Measurements from ENCODE around the gene GALNTL6. TPM values are rescaled to one million over a fixed set of nuclear protein-coding genes. Genes with fewer than 3 reads are reported as not detected.
"Not testable (repeated sequence)": the region's sequence is repeated elsewhere in the genome, so short reads cannot be mapped to it uniquely, and the experiment has no call there.

The GALNTL6 gene
- total RNA-seq, 1 donor from 2014 or later: not detected

DNA sequence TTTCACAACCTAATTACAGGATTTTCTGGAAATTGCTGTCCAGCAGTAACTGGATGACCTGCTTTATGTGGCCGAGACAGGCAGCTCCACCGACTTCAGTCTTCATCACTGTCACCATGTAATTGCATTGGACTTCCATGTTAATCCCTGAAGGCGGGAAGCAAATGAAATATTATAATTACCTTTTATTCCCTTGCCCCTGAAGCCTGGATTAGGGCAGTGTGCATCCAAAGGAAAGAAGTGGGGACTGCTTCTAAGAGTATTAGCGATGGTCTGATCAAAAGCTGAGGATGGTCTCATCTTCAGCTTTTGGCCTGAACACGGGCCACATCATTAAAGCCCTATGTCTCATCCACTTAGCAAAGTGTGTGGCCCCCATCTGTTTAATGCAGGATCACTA, 1043.8 kb downstream of the GALNTL6 start:
- intact Hi-C loops (cut with micrococcal nuclease): no loop called here

DNA sequence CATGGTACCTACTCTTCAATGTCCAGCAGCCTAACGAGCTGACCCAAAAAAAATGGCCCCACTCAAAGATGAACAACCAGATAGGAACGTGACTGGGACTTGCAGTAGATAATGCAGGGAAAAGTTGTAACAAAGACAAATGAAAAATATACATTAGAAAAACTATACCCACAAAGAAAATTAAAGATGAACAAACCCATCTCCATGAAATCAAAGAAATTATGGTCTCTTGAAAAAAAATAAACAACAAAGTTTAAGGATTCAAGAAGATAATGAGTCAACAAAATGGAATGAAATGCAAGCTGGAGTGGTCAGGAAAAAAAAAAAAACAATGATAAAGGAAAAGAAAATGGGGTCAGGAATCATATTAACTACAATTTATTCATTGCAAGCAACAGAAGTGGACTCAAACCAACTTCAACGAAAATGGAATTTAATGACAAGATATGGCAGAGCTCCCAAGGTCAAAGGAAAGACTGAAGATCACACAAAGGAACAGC, 1045.6 kb downstream of the GALNTL6 start:
- intact Hi-C loops (cut with micrococcal nuclease): no loop called here

DNA sequence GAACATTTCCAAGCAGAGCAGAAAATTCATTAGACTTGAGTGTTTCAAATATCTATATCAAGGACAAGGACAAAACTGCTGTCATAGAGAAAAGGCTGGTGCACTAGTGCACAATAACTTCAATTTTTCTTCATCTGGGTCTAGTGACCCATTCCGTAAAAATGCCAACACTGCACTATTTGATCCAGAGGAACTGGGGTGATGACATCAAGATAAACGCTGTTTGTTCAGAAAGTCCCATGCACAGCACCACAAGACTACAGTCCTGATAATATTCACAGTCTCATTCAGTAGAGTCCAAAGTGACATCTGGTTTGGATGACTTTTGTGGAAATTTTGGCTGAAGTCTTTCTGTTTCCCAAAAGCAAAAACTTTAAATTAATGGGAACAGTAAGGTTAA, 1051.9 kb downstream of the GALNTL6 start:
- intact Hi-C loops (cut with micrococcal nuclease): no loop called here

DNA sequence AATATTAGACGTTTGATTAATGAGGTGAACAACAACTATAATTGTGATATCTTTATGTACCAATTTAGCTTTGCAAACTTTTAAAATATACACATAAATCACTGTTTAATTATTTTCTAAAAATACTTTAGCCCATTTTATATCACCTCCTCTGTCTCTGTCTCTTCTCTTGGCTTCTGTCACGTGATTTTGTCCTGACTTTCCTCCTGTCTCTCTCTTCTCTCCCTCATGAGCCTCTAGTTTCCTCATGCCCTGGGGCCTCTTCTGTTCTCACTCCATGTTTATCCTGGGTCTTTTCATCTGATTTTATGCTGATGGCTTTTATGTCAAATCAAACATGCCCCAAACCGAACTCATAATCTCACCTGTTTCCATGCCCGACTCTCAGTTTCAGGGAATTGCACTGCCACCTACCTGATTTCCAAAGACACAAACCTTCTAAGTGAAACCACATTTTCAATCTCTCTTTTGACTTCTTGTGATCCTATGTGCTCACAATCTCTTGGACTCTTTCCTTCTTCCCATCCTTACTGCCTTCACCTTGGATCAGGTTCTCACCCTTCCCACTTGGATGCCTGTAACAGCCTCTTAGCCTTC, 1052.4 kb downstream of the GALNTL6 start:
- intact Hi-C loops (cut with micrococcal nuclease): no loop called here

DNA sequence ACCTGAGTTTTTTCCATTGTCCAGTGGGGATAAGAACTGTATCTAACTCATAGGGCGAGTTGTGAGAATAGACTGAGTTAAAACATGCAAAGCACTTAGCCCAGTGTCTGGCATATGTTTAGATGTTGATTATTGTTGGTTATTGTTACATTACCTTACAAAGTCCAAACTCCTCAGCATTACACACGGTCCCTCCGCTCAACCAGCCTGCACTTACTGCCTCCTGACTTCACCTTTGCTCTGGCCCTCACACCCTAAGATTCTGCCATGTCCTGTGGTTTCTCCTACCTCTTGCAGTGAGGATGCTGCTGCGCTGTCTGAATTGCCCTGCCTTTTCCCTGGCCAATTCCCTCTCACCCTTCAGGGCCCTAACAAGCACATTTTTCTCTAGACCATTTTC, 1053.2 kb downstream of the GALNTL6 start:
- intact Hi-C loops (cut with micrococcal nuclease): no loop called here

DNA sequence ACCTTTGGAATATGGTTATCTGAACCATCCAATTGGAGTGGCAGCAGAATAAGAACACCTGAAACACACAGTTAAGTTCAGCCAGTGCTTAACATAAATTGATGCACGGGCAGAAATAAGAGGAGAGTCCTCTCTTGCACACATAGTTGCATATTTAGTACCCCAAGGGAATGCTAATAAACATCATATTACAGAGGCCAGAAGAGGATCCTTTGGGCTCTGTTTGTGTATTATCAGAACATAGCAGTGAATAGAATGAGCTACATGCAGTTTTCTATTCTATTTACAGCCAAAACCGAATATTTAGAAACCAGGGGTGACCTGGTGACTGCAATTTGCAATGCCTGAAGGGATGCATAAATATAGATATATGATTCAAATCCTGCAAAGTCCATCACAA, 1054.6 kb downstream of the GALNTL6 start:
- intact Hi-C loops (cut with micrococcal nuclease): no loop called here

DNA sequence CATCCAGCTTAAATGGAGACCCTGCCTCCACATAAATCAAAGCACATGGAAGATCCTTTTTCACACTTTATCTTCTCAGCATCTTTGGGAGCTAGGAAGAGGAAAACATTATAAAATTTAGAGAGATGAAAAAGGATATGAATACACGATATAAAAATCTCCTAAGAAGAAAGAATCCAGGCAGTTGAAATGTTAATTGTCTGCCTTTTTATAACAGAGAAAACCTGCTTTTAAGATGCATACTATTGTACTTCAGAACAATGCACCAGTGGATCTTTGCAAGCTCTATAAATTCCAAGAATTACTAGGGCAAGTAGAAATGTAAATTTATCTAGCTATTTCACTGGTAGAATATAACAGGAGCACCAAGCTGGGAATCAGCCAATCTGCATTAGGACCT, 1055.1 kb downstream of the GALNTL6 start:
- intact Hi-C loops (cut with micrococcal nuclease): no loop called here

DNA sequence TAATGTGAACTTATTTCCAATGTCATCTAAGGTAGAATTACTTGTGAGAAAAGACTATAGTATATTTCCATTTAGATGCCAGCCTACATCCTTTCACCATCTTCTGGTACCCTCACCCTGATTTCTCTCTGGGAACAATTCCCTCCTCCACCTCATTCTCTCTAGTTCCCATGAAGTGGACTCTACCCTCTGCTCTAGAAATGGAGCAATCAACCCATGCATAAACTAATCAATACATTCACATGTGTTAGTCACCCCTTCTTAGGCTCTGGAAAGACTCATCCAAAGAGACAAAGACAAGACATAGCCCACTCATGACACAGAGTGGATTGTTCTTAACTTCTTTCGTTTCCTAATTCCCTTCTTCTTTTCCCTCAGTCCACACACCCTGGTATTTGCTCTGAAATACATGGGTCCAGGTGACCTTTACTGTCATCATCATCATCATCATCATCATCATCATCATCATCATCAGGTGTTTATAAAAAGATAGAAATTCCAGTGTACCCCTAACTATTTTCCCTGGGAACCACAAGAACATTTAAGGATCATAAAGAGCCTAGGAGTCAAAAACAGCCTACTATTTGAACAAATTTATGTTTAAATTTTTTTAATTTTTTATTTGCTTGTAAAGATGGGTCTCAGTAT, 1056.5 kb downstream of the GALNTL6 start:
- intact Hi-C loops (cut with micrococcal nuclease): no loop called here

DNA sequence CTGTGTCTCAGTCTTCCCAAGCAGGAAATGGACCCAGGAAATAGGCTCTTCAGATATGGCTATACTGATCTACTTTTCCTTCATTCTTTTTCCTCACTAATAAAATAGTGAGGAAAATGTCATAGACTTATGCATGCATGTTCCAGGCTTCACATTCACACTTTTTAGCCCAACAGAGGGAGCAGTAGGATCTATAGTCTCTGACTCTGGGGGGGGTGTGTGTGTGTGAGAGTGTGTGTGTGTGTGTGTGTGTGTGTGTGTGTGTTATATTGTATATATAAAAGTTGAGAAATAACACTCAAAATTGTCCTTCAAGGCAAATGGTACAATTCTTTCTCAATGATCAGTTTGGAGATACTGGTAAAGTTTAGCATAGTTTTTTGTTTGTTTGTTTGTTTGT, 1058.2 kb downstream of the GALNTL6 start:
- intact Hi-C loops (cut with micrococcal nuclease): no loop called here

DNA sequence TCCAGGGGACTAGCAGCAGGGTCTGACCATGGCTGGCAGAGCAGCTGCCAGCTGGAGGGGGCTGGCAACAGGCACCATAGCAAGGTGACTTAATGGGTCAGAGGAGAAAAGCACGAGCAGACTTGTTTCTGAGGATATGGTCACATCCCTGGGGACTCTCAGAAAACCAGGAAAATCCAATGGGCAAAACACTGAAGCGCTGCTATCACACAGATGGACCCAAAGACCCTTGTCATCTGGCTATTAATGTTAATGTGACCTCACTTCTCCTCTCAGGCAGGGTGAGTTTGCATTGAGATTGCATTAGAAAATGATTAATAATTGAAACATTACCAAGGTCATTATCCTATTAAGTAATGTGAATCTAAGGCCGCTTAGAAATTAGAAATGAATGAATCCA, 1061.7 kb downstream of the GALNTL6 start:
- intact Hi-C loops (cut with micrococcal nuclease): no loop called here

DNA sequence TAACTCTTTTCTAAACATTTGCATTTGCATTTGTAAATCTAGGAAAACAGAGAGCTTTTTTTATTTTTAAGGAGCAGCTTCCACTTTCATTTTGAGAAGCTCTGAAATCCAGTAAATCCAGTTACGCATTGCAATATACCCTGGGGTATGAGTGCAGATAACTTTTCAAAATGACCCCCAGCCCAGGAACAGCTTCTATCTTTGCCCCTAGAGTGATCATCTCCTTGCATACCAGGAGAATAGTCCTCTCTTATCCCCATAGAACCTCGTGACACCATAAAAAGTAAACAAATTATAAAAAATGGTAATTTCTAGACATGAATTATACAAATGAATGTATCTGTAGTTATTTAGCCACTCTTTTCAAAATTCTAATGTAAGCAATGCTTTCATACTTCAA, 1063.2 kb downstream of the GALNTL6 start:
- intact Hi-C loops (cut with micrococcal nuclease): no loop called here

DNA sequence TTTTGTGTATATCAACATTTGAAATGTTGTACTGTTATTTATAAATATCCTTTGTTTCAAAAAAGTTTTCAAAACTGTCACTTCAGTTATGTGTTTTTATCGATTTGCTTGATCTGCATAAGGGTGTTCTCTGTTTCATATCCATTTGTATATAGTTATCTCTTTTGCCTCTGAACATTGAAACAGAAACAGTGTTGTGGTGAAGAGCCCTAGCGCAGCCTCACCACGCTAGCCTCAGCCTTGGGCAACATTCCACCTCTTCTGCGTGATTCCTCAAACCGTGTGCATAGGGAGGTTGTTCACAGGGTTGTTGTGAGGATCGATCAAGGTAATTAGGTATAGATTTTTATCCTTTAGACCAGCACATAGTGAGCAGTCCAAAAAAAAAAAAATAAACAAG, 1068.4 kb downstream of the GALNTL6 start:
- intact Hi-C loops (cut with micrococcal nuclease): no loop called here

DNA sequence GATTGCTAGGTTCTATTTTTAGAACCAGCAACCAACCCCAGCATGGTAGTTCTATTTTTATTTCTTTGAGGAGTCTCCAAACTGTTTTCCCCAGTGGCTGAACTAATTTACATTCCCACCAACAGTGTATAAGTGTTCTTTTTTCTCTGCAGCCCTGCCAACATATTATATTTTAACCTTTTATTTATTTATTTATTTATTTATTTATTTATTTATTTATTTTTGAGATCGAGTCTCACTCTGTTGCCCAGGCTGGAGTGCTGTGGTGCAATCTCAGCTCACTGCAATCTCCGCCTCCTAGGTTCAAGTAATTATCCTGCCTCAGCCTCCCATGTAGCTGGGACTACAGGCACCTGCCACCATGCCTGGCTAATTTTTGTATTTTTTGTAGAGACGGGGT, 1074.2 kb downstream of the GALNTL6 start:
- intact Hi-C loops (cut with micrococcal nuclease): not testable (repeated sequence)

DNA sequence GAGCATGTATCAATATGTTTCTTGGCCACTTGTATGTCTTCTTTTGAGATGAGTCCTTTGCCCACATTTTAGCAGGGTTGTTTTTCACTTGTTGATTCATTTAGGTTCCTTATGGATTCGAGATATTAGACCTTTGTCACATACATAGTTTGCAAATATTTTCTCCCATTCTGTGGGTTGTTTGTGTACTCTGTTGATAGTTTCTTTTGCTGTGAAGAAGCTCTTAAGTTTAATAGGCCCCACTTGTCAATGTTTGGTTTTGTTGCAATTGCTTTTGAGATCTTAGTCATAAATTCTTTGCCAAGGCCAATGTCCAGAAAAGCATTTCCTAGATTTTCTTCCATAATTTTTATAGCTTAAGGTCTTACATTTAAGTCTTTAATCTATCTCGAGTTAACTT, 1074.8 kb downstream of the GALNTL6 start:
- intact Hi-C loops (cut with micrococcal nuclease): no loop called here

DNA sequence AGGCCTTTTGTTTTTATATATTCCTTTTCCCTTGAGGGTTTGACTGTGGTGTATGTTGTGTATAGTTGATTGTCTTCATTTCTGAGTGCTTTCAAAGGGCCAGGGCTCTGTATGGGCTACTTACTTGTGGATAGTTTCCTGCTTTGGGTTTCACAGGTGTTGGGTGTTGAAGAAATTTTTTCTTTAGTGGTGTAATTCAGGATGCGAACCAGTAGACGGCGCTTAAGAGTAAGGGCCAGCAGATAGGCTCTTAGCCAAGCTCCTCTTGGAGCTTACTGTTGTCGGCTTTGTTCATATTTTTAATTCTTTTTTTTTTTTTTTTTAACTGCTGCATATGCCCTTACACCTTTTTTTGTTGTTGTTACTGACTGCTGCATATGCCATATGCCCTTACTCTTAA, 1079.1 kb downstream of the GALNTL6 start:
- intact Hi-C loops (cut with micrococcal nuclease): no loop called here

DNA sequence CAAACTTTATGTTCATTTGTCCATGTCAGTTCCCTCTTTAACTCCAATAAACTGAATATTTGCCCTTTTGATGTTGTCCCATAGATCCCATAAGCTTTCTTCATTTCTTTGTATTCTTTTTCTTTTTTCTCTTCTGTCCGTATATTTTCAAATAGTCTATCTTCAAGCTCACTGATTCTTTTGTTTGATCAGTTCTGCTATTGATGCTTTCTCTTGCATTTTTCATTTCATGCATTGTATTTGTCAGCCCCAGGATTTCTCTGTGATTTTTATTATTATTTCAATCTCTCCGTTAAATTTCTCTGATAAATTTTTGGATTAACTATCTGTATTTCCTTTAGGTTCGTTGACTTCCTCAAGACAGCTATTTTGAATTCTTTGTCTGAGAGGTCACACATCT, 1082.5 kb downstream of the GALNTL6 start:
- intact Hi-C loops (cut with micrococcal nuclease): no loop called here

DNA sequence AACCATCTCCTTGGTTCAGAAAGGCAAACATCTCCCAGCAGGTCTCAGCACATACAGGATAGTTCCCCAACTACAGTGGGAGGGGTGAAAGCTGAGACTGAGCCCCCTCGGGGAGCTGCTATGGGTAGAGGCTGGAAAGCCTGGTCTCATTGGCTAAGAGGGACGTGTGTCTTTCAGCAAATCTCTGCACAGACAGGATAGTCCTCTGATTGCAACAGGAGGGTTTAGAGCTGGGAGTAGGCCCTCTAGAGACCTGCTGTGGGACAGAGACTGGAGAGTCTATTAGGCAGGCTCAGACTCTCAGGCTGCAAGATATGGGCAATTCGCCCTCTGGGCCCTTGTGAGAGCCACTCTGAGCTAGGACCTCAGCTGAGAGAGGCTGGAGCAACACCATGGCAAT, 1083.8 kb downstream of the GALNTL6 start:
- intact Hi-C loops (cut with micrococcal nuclease): no loop called here

DNA sequence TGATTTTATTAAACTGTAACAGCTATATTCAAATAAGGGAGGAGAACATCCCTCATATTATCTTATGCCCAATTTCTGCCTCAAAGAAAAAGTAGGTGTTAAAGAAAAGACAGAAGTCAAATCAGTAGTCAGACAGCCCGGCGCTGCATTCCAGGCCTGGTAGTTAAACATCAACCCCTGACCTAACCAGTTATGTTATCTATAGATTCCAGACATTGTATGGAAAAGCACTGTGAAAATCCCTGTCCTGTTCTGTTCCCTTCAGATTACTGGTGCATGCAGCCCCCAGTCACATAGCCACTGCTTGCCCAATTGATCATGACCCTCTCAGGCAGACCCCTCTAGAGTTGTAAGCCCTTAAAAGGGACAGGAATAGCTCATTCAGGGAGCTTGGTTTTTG, 1085.5 kb downstream of the GALNTL6 start:
- intact Hi-C loops (cut with micrococcal nuclease): no loop called here

DNA sequence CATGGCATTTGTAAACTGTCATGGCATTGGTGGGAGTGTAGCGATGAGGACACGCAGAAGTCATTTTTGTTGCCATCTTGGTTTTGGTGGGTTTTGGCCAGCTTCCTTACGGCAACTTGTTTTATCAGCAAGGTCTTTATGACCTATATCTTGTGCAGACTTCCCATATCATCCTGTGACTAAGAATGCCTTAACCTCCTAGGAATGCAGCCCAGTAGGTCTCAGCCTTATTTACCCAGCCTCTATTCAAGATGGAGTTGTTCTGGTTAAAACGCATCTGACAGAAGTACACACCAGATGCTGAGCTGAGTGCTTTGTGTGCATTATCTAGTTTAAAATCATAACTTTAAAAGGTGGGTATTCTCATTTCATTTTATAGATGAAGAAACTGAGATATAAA, 1086.7 kb downstream of the GALNTL6 start:
- intact Hi-C loops (cut with micrococcal nuclease): no loop called here

DNA sequence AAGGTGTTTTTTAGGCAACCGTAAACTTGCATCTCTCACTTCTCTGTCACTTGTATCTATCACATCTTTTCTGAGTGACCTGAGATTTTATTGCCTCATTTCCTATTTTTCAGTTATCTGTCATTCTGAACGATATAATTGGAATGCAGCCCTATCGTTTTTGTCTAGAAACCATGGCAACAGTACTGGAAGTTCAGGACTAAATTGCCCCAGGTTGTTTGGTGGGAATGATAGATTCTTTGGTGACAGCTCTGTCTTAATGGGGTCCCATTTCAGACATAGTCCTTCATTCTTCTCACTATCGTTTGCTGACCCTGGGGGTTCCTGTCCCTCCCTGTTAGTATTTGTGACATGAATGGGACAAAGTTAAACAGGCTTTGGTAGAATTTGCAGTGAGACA, 1087.7 kb downstream of the GALNTL6 start:
- intact Hi-C loops (cut with micrococcal nuclease): no loop called here

DNA sequence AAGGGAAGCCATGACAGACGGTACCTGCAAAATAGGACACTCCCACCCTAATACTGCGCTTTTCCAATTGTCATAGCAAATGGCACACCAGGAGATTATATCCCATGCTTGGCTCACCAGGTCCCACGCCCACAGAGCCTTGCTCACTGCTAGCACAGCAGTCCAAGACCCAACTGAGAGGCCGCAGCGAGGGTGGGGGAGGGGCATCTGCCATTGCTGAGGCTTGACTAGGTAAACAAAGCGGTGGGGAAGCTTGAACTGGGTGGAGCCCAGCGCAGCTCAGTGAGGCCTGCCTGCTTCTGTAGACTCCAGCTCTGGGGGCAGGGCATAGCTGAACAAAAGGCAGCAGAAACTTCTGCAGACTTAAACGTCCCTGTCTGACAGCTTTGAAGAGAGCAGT, 1099.3 kb downstream of the GALNTL6 start:
- intact Hi-C loops (cut with micrococcal nuclease): not testable (repeated sequence)

DNA sequence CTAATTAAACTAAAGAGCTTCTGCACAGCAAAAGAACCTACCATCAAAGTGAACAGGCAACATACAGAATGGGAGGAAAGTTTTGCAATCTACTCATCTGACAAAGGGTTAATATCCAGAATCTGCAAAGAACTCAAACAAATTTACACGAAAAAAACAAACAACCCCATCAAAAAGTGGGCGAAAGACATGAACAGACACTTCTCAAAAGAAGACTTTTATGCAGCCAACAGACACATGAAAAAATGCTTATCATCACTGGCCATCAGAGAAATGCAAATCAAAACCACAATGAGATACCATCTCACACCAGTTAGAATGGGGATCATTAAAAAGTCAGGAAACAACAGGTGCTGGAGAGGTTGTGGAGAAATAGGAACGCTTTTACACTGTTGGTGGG, 1104.2 kb downstream of the GALNTL6 start:
- intact Hi-C loops (cut with micrococcal nuclease): not testable (repeated sequence)

DNA sequence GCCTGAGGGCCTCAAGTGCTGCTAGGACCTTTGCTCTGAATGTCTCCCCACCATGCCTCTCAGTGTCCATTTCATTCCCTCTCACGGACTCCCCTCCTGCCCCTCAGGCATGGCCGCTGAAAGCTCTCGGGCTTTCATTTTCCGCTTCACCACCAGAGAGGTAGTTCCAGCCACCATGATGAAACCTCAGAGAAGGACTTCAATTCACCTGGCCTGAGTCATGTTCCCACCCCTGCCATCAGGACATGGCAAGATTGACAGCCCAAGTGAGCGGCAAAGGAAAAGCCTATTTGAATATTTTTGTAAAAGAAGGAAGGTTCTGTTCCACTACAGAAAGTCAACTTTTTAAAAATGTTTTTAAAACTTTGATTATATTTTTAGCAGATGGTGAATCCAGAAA, 1106.1 kb downstream of the GALNTL6 start:
- intact Hi-C loops (cut with micrococcal nuclease): no loop called here

Data from T-helper 1 cell treated with Interleukin-12 subunit alpha and Interleukin-12 subunit beta and Interleukin-4 antibody, amounts not matched to agents 30 ng/mL and 1 ng/mL, for 36 hours (primary cell).